Measurements from ENCODE around the gene PSORS1C1.

PSORS1C1 gene

DNA sequence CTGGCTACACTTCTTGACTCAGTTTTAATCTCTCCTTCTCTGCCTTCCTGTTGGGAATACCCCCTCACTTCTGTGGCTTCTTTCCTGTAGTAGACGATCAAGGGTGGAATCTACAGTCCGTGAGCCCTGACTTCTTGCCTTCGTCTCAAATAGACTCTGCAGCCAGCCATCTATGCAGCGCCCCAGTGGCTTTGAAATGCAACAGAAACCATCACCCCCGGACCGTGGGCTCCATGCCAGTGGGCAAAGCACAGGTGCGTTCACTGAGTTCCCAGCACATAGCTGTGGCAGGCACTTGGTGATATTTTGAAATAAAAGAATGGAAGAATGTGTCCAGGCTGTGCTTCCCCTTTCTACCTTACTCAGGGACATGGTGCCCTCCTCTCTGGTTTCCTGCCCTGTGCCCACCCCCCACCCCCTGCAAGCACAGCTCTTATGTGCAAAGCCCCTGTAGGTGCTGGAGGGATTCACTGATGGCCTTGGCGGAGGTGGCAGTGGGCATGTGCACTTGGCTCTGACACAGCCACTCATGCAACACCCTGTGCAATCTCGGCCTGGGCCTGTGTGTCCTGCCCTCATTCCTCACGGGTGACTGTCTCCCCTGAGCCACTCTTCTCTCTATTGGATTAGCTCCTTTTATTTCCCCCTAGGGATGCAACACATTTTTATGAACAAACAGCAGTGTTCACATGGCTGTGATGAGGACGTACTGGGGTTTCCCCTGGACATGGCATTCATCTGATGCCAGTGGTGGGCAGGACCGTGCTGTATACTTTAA lies 11.2 kb downstream of the PSORS1C1 start:
- no peak for FAIRE-seq

DNA sequence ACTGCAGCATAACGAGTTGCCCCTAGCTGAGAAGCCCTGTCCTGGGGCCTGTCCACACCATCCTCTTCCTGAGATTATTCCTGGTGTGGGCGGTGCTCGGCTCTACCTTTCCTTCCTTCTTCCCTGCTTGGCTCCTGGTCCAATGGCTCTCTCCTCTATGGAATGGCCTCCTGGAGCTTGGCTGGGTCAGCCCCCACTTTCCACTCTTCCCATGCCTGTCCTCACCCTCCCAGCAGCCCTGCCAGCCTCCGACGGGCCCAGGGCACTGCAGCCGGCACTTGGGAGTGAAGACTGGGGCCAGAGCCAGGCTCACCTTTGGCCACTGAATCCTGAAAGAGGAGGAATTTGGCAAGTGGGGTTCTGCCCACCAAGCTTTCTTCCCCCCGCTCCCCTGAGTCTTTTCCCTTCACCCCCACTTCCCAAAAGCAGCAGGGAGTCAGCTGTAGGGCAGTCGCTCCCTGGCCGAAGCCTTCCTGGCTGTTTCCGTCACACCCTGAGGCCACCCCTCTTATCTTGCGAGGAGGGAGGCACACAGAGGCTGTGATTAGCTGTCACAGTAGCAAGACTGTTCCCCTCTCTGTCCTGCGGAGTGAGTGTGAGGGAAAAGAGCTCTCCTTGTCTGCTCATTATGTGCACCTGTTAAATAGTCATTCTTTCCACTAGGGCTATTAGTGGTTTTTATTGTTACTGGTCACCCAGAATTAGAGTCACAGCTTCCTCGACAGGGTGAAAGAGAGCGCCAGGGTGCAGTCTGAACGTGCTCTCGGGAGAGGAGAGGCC lies 12.0 kb downstream of the PSORS1C1 start:
- FAIRE-seq (no peak), DNase-seq (ENCODE audit: low spot score) (no peak)

More for the DNA sequence above, 11.2 kb downstream of the PSORS1C1 start:
- DNase-seq (ENCODE audit: low spot score) = no peak

DNA sequence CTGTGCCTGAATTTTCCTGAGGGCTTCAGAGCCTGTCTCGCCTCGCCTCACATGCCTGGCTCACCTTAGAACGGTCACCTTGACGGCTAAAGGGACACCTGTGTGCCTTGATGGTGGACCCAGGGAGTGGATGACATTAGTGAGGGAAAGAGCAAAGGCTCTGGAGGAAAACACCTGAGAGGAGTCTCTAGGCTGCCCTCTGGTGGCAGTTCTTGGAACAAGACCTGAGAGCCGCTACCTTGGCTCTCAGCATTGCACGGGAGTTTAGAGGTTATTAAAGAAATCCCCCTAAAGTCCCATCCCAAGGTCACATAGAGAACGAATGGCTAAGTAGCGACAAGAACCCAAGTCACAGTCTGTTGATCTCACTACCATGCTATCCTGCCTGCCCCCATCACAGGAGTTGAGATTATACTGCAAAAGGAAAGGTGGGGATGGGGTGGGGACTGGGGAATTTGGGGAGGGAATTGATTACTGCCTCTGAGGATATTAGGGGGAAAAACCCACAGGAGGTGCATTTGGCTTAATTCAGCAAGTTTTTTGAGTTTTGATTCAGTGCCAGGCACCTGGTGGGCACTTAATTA lies 13.6 kb downstream of the PSORS1C1 start:
- FAIRE-seq (no peak), DNase-seq (ENCODE audit: low spot score) (peak; percentile 66)

DNA sequence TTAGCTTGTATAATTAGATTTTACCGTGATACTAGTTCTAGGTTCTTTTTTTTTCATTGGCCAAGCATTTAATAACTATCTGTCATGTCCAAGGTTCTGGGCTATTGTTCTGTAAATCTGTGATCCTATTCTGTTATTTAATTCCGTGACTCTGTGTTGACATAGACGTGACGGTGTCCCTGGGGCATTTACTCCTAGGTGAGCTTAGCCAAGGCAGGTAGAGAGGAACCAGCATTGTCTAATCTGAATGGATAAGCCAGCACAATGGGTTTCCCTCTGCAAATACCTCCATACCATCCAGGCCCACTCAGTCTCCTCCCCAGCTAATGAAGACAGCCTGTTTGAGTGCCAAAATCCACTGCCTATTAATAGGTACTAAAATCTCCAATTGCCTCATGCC lies 14.5 kb downstream of the PSORS1C1 start:
- DNase-seq (ENCODE audit: low spot score) (no peak), FAIRE-seq (no peak)

DNA sequence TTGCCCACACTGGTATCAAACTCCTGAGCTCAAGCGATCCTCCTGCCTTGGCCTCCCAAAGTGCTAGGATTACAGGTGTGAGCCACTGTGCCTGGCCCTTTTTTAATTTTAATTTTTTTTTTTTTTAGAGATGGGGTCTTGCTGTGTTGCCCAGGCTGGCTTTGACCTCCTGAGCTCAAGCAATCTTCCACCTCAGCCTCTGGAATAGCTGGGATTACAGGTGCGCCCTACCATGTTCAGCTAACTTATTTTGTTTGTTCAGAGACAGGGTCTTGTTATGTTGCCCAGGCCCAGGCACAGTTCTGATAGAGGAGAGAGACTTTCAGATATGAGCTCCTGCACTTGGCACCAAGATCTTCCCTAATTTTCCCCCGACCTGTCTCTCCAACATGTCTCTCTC lies 16.2 kb downstream of the PSORS1C1 start:
- FAIRE-seq (no peak), DNase-seq (ENCODE audit: low spot score) (no peak)

DNA sequence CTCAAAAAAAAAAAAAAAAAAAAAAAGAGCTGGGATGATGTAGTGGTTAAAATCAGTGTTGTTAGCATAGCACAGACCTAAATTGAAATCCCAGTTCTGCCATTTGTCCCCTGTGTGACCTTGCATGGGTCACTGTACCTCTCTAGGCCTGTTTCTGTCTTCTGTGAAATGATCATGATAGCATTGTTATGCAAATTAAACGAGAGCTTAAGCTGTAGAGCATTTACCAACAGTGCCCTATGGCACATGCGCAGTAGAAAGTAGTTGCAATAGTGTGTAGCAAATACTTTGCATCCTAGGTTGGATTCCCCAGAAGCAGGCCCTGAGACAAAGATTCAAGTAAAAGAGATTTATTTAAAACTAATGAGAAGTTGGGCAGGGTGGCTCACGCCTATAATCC lies 17.0 kb downstream of the PSORS1C1 start:
- DNase-seq (ENCODE audit: low spot score) (no peak), FAIRE-seq (no peak)

DNA sequence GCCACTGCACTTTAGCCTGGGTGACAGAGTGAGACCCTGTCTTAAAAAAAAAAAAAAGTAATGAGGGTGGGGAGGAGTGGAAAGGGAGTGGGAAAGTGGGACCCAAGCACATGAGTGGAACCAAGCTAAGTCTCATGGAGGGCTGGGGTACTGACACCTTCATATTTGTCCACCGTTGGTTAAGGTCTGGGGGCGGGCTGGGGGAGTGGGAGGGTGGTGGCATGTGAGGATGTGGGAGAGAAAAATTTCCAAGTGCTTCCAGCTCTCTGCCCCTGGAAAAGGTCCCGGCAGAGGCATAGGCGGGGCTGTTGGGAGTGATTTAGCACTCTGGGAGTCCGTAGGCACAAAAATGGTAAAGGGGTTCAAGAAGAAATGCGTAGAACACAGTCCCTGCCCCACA lies 18.2 kb downstream of the PSORS1C1 start:
- FAIRE-seq = no peak

DNA sequence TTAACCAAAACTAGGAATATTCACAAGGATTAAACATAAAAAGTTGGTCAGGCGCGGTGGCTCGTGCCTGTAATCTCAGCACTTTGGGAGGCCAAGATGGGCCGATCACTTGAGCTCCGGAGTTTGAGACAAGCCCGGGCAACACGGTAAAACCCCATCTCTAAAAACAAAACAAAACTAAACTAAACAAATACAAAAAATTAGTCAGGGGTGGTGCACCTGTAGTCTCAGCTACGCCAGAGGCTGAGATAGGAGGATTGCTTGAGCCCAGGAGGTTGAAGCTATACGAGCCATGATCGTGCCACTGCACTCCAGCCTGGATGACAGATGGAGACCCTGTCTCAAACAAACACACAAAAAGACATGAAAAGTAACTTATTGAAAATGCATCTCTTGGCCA lies 21.1 kb downstream of the PSORS1C1 start:
- no peak for DNase-seq (ENCODE audit: low spot score)
- no peak for FAIRE-seq

More for the DNA sequence above, 18.2 kb downstream of the PSORS1C1 start:
- DNase-seq (ENCODE audit: low spot score) = no peak

DNA sequence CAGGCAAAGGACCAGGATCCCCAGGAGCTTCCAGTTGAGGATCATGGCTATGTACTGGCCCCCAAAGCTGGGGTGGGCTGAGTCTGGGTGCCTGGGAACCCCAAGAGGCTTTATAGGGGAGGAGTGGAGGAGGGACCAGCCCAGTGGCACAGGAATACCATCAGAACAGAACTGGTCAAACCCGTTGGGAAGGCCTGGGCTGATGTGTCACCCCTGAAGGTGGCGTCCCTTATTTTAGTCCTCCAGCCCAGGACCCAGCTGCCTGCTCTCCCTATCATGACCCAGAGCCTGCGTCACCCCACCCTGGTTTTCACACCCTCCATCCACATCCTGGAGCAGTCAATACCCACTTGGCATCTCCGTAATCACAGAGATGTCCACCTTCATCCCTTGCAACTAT lies 24.4 kb downstream of the PSORS1C1 start, which contains the start of gene PSORS1C2:
TSS of gene PSORS1C2 (minus strand) at position 85 of the 400 bp plus-strand sequence. CDS start at position 45, 40 bp downstream.
- FAIRE-seq (no peak), DNase-seq (ENCODE audit: low spot score) (no peak)

DNA sequence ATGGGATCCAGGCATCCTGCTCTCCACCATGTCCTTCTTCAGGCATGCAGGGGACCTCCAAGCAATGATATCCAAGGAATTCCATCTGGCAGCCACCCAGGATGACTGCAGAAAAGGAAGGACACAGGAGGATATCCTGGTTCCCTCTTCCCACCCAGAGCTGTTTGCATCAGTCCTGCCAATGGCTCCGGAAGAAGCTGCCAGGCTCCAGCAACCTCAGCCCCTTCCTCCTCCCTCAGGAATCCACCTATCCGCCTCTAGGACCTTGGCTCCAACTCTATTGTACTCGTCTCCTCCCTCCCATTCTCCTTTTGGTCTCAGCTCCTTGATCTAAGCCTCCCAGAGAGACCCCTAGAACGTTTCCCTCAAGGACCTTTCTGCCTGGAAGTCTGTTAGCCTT lies 25.0 kb downstream of the PSORS1C1 start:
- no peak for FAIRE-seq

DNA sequence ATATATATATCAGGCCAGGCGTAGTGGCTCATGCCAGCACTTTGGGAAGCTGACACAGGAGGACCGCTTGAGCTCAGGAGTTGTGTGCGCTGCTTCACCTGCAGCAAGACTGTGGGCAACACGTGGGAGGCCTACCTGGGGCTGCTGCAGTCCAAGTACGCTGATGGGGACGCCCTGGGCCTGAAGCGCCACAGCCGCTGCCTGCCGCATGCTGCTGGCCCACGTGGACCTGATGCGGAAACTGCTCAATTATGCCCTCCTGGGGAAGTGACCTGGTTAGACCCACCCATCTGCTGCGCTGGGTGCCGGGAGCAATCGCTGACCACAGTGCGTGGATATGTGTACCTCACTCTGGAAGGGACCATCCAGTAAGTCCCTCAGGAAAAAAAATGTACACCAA lies 26.0 kb downstream of the PSORS1C1 start:
- DNase-seq (ENCODE audit: low spot score) = no peak
- no peak for FAIRE-seq

More for the DNA sequence above, 25.0 kb downstream of the PSORS1C1 start:
- DNase-seq (ENCODE audit: low spot score) = peak; percentile 56

DNA sequence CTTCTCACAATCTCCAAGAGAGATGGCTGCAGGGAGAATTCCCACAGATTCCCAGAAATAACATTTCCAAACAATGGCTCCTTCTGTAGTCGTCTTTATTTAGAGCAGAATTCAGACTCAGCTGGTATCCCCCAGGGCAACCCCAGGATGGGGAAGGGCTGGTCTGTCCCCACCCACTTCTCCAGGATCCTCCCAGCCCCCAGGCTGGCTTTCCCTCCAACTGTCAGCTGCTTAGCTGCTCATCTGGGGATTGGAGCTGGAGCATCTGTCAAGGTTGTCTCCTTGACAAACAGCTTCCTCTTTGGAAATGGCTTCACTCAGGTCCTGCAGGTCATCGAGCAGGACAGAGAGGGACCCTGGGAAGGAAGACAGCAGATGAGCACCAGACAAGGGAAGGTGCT lies 27.8 kb downstream of the PSORS1C1 start:
- DNase-seq (ENCODE audit: low spot score) = no peak
- no peak for FAIRE-seq

DNA sequence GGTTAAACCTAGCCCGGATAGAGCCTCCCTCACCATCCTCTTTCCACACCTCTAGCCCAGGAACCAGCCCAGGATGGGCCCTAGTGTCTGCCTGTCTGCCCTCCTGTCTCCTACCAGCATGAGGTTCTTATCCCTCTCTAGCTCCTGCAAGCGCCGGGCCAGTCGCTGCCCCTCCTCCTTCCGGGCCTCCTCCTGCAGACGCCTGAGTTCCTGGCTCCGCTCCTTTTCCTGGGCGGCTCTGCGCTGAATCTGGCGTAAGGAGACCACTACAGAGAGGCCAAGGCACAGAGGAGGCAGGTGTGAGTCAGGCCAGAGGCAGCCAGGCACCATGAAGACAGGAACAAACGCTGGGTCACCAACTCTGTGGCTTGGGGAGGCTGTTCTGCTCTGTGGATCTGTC lies 28.5 kb downstream of the PSORS1C1 start:
- no peak for FAIRE-seq
- DNase-seq (ENCODE audit: low spot score) = peak; percentile 42

DNA sequence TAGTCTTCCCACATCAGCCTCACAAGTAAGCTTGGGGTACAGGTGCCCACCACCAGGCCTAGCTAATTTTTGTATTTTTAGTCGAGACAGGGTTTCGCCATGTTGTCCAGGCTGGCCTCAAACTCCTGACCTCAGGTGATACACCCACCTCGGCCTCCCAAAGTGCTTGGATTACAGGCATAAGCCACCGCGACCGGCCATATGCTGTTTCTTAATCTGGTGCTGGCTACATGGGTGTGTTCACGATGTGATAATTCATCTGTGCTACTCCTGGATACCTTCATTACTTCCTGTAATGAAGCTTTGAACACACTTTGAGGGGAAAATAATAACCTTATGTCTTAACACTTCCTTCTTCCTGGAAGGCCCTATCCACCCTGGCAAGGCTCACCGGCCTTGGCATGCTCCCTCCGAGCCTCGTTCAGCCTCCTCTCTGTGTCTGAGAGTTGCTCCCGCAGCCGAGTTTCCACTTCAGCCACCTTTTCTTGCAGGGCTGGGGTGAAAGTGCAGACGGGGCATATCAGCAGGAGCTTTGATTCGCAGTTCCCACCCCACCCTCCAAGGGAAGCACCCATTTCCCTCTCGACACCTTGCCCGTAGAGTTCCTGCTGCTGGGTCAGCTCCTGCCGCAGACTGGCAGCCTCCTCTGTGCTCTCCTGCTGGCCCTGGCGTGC lies 29.8 kb downstream of the PSORS1C1 start:
- FAIRE-seq (no peak), DNase-seq (ENCODE audit: low spot score) (no peak)

DNA sequence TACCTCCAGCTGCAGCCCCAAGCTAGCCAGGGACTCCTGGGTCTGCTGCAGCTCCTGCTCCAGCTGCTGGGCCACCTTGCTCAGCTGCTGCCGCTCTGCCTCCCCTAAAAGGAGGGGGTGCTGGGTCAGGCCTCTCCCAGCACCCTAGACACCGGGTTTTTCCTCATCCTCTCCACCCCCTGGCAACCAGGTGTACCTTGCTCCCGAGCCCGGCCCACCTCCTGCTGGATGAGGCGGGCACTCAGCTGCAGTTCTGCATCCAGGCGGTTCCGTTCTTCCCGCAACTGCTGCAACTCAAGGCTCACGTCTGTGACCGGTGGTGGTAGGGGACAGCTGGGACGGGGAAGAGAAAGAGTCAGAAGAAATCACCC lies 30.4 kb downstream of the PSORS1C1 start:
- FAIRE-seq (no peak), DNase-seq (ENCODE audit: low spot score) (no peak)

DNA sequence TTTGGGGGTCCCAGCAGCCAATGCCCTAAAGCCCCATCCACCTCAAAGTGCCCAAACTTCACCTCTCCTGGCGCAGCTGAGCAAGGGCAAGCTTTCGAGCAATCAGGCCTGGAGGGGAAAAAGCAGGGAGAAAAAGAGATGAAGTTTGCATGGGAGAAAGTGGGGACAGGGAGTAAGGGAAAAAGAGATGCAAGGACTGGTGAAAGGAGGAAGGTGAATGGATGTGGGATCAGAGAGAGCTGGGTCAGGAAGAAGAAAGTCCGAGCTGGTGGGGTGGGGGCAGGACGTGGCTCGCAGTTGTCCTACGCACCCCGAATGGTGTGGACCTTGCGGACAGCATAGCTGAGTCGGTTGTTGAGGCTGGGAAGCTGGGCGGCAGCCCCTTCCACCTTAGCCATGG lies 30.8 kb downstream of the PSORS1C1 start:
- FAIRE-seq = no peak
- no peak for DNase-seq (ENCODE audit: low spot score)

DNA sequence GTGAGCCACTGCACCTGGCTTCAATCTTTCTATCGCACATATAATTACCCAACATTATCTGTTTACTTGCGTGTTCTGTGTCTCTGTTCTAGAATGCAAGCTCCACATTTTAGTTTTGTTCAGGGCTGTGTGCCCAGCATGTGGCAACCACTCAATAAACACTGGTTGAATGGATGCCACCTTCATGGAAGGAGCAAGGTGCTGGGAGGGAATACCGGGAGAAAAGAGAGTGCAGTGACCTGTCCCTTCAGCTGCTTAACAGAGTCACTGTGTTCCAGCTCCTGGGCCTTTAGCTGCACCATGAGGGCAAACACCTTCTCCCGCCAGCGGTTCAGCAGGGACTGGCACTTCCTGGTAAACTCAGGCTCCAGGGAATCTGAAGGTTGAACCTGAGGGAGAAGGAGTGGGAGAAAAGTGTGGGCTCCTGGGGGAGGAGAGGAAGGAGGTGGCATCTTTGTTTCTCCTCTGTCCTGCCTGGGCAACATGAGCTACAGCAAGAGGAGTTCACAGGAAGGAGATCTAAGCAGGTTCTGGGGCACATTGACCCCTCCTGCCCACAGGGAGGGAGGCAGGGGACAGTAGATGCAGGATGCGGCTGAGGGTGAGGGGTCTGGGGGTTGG lies 35.3 kb downstream of the PSORS1C1 start:
- FAIRE-seq = no peak

DNA sequence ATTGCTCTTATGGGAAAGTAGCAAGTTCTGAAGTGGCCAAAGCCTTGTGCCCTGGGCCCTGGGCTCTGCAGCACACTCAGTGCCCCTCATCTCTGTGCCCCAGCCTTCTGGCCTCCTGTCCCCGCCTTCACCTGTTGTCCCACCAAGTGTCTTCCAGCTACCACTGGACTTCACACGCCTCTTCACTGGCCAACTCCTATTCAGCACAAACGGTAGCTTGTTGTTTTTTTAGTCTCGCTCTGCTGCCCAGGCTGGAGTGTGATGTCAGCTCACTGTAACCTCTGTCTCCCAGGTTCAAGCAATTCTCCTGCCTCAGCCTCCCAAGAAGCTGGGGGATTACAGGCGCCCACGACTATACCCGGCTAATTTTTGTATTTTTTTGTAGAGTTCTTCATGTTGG lies 38.2 kb downstream of the PSORS1C1 start:
- FAIRE-seq = no peak
- no peak for DNase-seq (ENCODE audit: low spot score)

More for the DNA sequence above, 35.3 kb downstream of the PSORS1C1 start:
- no peak for DNase-seq (ENCODE audit: low spot score)

DNA sequence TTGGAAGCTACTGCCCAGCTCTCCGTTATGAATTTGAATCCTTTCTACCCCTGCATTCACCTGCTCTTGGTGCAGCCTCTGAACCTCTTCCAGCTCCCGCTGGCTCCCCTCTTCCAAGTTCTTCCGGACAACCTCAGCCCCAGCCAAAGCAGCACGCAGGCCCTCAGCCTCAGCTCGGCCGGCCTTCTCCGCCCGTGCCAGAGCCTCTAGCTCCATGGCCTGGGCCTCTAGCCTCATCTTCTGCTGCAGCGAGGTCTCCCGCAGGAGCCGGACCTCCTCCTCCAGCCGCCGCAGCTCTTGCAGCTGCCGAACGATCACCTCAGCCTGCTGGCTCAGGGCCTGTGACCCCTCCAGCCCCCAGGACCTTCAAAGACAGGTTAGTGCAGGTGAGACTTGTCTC lies 39.8 kb downstream of the PSORS1C1 start:
- FAIRE-seq (no peak), DNase-seq (ENCODE audit: low spot score) (no peak)

DNA sequence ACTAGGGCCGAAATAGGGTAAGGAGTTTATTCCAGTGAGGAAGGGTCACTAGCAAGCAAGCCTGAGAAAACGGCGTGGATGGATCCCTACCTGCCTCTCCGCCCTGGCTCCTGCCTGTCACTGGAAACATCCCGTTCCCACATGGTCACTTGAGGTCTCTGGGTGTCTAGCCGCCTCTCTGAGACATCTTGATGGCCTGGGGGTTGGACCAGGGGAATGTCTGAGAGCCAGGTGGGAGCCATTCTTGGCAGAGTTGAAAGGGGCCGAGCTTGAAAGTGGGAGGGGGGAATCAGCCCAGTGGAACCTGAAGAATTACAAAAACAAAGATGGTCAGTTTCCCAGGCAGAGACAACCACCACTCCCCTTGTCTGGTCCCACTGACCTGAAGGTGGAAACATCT lies 42.0 kb downstream of the PSORS1C1 start:
- FAIRE-seq (no peak), DNase-seq (ENCODE audit: low spot score) (no peak)

DNA sequence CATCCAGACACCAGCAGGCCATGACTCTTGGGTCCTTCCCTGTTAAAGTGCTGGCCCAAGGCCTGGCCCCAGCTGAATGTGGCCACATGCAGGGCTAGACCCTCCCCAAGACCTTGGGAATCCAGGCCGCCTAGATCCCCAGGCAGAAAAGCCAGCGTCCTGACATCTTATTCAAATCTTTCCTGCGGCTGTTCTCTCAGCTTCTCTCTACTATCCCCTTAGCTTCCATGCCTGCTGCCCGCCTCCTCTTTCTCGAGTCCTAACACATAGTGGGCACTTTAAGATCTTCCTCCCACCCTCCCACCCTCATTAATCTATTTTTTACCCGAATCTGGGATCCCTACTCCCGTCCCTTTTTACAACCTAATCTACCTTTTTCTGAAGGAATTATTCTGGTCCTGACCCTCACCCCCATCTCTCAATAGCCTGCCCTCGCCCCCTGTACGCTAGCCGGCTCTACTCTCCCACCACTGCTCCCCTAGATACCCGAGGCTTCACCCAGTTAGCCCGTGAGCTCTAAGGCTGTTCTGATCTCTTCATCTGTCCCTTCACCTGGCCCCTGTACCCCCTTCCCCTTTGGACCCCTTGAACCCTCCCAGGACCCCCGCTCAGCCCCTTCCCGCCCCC lies 43.0 kb downstream of the PSORS1C1 start, which contains the start of gene CCHCR1:
TSS of gene CCHCR1 (minus strand) at position 290 of the 627 bp plus-strand sequence. CDS start at position 88, 202 bp downstream.
- DNase-seq (ENCODE audit: low spot score) (no peak), FAIRE-seq (no peak)
